Prostate gland (tissue), 2 donors: ENCODE measurements around the gene ANKRD36.
"Not testable (repeated sequence)": the region's sequence is repeated elsewhere in the genome, so short reads cannot be mapped to it uniquely, and the experiment has no call there.

Experiments
- CTCF ChIP-seq, 4 experiments: fragments of 200-600 bp in 2 of 4; fragments of 450-650 bp in 2 of 4; sonication (generic) in 2 of 4; IDR thresholded peaks; 1 replicate in 3 of 4; 2 replicates in 1 of 4; pipeline ENCODE4 v1.5.1; 2016 to 2019; ENCODE audit warnings: antibody characterized with exemption in 4 of 4, mild to moderate bottlenecking in 2 of 4, moderate library complexity in 2 of 4
- POLR2A ChIP-seq: fragments of 450-650 bp; IDR thresholded peaks from one replicate; pipeline ENCODE4 v1.6.1; 2016; ENCODE audit warnings: antibody characterized with exemption, mild to moderate bottlenecking
- POLR2AphosphoS5 ChIP-seq: sonication (generic); formaldehyde crosslinking; IDR thresholded peaks from one replicate; pipeline ENCODE4 v1.6.1; 2017; ENCODE audit warnings: antibody characterized with exemption

DNA sequence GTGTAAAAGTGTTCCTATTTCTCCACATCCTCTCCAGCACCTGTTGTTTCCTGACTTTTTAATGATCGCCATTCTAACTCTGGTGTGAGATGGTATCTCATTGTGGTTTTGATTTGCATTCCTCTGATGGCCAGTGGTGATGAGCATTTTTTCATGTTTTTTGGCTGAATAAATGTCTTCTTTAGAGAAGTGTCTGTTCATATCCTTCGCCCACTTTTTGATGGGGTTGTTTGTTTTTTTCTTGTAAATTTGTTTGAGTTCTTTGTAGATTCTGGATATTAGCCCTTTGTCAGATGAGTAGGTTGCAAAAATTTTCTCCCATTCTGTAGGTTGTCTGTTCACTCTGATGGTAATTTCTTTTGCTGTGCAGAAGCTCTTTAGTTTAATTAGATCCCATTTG lies 16.1 kb downstream of the ANKRD36 start:
- not testable (repeated sequence) for TF ChIP-seq POLR2AphosphoS5; POLR2A; CTCF (IDR thresholded peaks at IDR 0.05)
